Measurements from ENCODE around the gene ANKRD11. TPM values are rescaled to one million over a fixed set of nuclear protein-coding genes. Genes with fewer than 3 reads are reported as not detected.

ANKRD11 gene
- polyA plus RNA-seq, 1 donor from 2014 or later, result 32.5 TPM

- no peaks in the 10 kb centered on the region for H3K9me3 ChIP-seq (ENCODE audit: low read length)
- H2AFZ ChIP-seq (ENCODE audit: low read depth, low read length), result no peak overlapping the region
- peaks cover 10% of the 10 kb centered on the region for H4K20me1 ChIP-seq (ENCODE audit: insufficient read depth)
- no peaks in the 10 kb centered on the region for H3K36me3 ChIP-seq (ENCODE audit: insufficient read depth, low read length)
- H3K4me2 ChIP-seq (ENCODE audit: low read length), result no peak overlapping the region
- H3K79me2 ChIP-seq (replicated peaks; ENCODE audit: insufficient read depth, low read length), result peaks cover 88% of the 10 kb centered on the region
- H3K4me3 ChIP-seq (ENCODE audit: low read length), result no peak overlapping the region
- no peaks in the 10 kb centered on the region for H3K27me3 ChIP-seq (ENCODE audit: insufficient read depth, low read depth, low read length)
- TF ChIP-seq POLR2AphosphoS5 (IDR thresholded peaks at IDR 0.05), result no peak
- no peak for TF ChIP-seq EP300 (conservative IDR thresholded peaks at IDR 0.05; ENCODE audit: poor library complexity, severe bottlenecking)
- TF ChIP-seq EZH2 (IDR thresholded peaks at IDR 0.05; ENCODE audit: borderline replicate concordance, insufficient read depth, low read length, poor library complexity, severe bottlenecking), result no peak
- no peak for TF ChIP-seq TAF1 (IDR thresholded peaks at IDR 0.05; ENCODE audit: low read depth)
- no peak for TF ChIP-seq RAD21 (conservative IDR thresholded peaks at IDR 0.05)
- TF ChIP-seq MXI1 (conservative IDR thresholded peaks at IDR 0.05; ENCODE audit: poor library complexity, severe bottlenecking), result no peak
- TF ChIP-seq SMC3 (conservative IDR thresholded peaks at IDR 0.05; ENCODE audit: poor library complexity), result no peak
- no peak for TF ChIP-seq CTCF (IDR thresholded peaks at IDR 0.05; ENCODE audit: poor library complexity, severe bottlenecking)
- no peak for TF ChIP-seq REST (IDR thresholded peaks at IDR 0.05; ENCODE audit: borderline replicate concordance)
- H3K27ac ChIP-seq (ENCODE audit: low read length), result no peak overlapping the region
- no peaks in the 10 kb centered on the region for H3K9me2 ChIP-seq (ENCODE audit: insufficient read depth, low read length)
- H3K9ac ChIP-seq (ENCODE audit: low read length), result no peak overlapping the region
- H3F3A ChIP-seq (ENCODE audit: insufficient read depth, low read length, poor library complexity, severe bottlenecking), result no peaks in the 10 kb centered on the region
Observed at GRCh38 chr16:89439659-89440058, 50.7 kb downstream of the ANKRD11 start.

- peaks cover 94% of the 10 kb centered on the region for H3K79me2 ChIP-seq (replicated peaks; ENCODE audit: insufficient read depth, low read length)
- H3K4me2 ChIP-seq (ENCODE audit: low read length), result no peak overlapping the region
- H2AFZ ChIP-seq (ENCODE audit: low read depth, low read length), result no peak overlapping the region
- no peaks in the 10 kb centered on the region for H3K9me3 ChIP-seq (ENCODE audit: low read length)
- H3K4me3 ChIP-seq (ENCODE audit: low read length), result no peak overlapping the region
- no peaks in the 10 kb centered on the region for H3F3A ChIP-seq (ENCODE audit: insufficient read depth, low read length, poor library complexity, severe bottlenecking)
- no peaks in the 10 kb centered on the region for H3K36me3 ChIP-seq (ENCODE audit: insufficient read depth, low read length)
- peaks cover 5% of the 10 kb centered on the region for H4K20me1 ChIP-seq (ENCODE audit: insufficient read depth)
- no peak for TF ChIP-seq SMC3 (conservative IDR thresholded peaks at IDR 0.05; ENCODE audit: poor library complexity)
- TF ChIP-seq POLR2AphosphoS5 (IDR thresholded peaks at IDR 0.05), result no peak
- H3K9me2 ChIP-seq (ENCODE audit: insufficient read depth, low read length), result no peaks in the 10 kb centered on the region
- no peaks in the 10 kb centered on the region for H3K27me3 ChIP-seq (ENCODE audit: insufficient read depth, low read depth, low read length)
- H3K27ac ChIP-seq (ENCODE audit: low read length), result no peak overlapping the region
- no peak overlapping the region for H3K9ac ChIP-seq (ENCODE audit: low read length)
Observed at GRCh38 chr16:89437991-89438390, 52.4 kb downstream of the ANKRD11 start.
